ENCODE results near the gene NRXN3. TPM values are rescaled to one million over a fixed set of nuclear protein-coding genes. Genes with fewer than 3 reads are reported as not detected.

The NRXN3 gene
- total RNA-seq, 4 donors from 2014 or later: 0.04 to 0.16 TPM; not detected in 2

DNA sequence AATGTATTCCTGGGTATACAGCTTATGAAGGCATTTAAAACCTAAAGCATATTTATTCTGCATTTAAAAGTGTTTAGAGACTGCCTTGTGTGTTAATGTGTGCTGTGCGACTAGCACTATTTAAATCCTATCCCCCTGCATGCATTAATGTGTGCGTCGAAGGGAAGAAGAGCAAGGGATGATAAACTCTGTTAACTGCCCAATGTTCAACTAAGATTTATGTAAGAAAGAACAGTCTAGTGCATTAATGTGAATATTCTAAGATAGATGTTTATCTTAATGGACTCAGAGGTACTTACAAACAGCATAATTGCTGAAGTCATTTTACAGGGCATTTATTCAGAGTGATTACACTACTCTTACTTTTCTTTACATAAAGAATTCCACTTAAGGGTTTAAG is 1616.3 kb downstream of the NRXN3 start:
- H3K4me3 ChIP-seq: no peak overlapping the region
- no peak for DNase-seq
- TF ChIP-seq, protein P1, sequence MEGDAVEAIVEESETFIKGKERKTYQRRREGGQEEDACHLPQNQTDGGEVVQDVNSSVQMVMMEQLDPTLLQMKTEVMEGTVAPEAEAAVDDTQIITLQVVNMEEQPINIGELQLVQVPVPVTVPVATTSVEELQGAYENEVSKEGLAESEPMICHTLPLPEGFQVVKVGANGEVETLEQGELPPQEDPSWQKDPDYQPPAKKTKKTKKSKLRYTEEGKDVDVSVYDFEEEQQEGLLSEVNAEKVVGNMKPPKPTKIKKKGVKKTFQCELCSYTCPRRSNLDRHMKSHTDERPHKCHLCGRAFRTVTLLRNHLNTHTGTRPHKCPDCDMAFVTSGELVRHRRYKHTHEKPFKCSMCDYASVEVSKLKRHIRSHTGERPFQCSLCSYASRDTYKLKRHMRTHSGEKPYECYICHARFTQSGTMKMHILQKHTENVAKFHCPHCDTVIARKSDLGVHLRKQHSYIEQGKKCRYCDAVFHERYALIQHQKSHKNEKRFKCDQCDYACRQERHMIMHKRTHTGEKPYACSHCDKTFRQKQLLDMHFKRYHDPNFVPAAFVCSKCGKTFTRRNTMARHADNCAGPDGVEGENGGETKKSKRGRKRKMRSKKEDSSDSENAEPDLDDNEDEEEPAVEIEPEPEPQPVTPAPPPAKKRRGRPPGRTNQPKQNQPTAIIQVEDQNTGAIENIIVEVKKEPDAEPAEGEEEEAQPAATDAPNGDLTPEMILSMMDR (IDR thresholded peaks at IDR 0.05 in 4 of 5, conservative IDR thresholded peaks at IDR 0.05 in 1 of 5): no peak
- no peak for TF ChIP-seq POLR2A (IDR thresholded peaks at IDR 0.05)
- in situ Hi-C loops (cut with MboI; ENCODE audit: low sequenced_read_pairs in 4 of 4) (no loop called here), intact Hi-C loops (cut with DNase I; ENCODE audit: low total_unique reads) (no loop called here)
- no peaks in the 10 kb centered on the region for H3K36me3 ChIP-seq
- no peaks in the 10 kb centered on the region for H3K9me3 ChIP-seq
- H3K4me1 ChIP-seq: no peaks in the 10 kb centered on the region
- ATAC-seq: no peak
- H3K27ac ChIP-seq: no peak overlapping the region
- no peaks in the 10 kb centered on the region for H3K27me3 ChIP-seq

DNA sequence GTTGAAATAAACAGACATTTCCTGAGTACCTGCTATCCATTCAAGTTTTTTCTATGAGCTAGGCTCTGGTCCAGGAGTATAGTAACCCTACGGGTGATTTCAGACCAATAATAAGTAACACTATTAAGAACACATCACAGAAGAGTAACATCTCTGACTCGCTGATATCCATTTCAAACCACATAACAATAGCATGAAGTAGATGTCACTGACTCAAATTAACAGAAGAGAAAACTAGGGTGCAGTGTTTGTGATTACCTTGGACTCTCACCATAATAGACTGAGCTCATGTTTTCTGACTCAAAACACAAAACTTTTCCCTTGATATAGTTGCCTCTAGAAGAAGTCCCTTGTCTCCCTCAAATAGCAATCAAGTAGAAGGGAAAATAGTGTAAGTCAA is 1618.2 kb downstream of the NRXN3 start:
- TF ChIP-seq POLR2A (IDR thresholded peaks at IDR 0.05): no peak
- TF ChIP-seq, protein P1 (IDR thresholded peaks at IDR 0.05 in 4 of 5, conservative IDR thresholded peaks at IDR 0.05 in 1 of 5): no peak
- Histone ChIP-seq H3K9me3 (no peaks in the 10 kb centered on the region), H3K27me3 (no peaks in the 10 kb centered on the region), H3K4me3 (no peak overlapping the region), H3K36me3 (no peaks in the 10 kb centered on the region), H3K27ac (no peak overlapping the region), H3K4me1 (no peaks in the 10 kb centered on the region)
- in situ Hi-C loops (cut with MboI; ENCODE audit: low sequenced_read_pairs in 4 of 4) (no loop called here), intact Hi-C loops (cut with DNase I; ENCODE audit: low total_unique reads) (no loop called here)
- no peak for DNase-seq
- ATAC-seq: no peak

DNA sequence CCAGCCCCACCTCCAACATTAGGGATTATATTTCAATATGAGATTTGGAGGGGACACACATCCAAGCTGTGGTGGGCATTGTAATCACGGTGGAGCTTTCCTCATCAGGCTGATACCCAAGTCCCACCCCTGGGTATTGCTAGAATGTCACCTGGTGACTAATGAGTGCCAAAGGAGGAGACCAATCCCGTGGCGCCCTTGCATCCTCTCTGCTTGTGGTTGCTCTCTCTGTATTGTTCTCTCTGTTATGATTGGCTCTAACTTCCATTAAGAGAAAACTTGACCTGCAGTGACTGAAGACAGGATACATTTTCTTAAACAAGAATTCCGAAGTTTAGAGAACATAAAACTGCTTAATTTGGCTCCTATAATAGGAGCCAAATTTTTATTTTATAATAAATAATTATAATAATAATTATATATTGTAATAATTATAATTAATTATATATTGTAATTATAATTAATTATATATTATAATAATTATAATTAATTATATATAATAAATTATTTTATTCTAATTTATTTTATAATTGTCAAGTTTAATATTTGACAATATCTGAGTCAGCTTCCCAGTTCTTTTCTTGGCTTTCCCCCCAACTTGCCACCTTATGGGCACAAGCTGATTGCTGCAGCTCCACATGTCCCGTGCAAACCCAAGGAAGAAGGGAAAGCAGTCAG is 1621.0 kb downstream of the NRXN3 start:
- in situ Hi-C loops (cut with MboI; ENCODE audit: low sequenced_read_pairs in 4 of 4): no loop called here
- H3K4me3 ChIP-seq: no peak overlapping the region

DNA sequence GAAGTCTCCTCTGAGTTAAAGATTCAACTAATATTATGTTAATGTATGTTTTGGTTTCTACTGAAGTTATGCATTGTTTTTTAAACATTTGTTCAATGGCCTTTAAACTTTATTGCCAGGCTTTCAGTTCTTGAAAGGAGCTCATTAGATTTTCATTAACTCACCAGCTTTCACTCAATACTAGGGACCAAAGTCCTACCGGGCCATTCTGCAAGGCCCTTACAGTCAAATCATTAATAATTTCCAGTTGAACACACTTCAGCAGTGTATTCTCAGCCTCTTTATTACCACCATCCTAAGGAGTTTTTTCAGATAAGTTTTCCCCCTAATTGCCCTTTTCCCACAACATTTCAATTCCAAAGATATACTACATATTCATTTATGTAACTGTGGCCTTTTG is 1631.9 kb downstream of the NRXN3 start:
- intact Hi-C loops (cut with DNase I; ENCODE audit: low total_unique reads): no loop called here
- in situ Hi-C loops (cut with MboI; ENCODE audit: low sequenced_read_pairs in 4 of 4): no loop called here
- ATAC-seq: no peak

More for the DNA sequence above, 1621.0 kb downstream of the NRXN3 start:
- no peak for DNase-seq
- Histone ChIP-seq H3K36me3 (no peaks in the 10 kb centered on the region), H3K4me1 (no peaks in the 10 kb centered on the region), H3K27me3 (no peaks in the 10 kb centered on the region), H3K9me3 (no peaks in the 10 kb centered on the region), H3K27ac (no peak overlapping the region)
- intact Hi-C loops (cut with DNase I; ENCODE audit: low total_unique reads): no loop called here
- no peak for ATAC-seq
- TF ChIP-seq, protein P1 (IDR thresholded peaks at IDR 0.05 in 4 of 5, conservative IDR thresholded peaks at IDR 0.05 in 1 of 5): no peak
- TF ChIP-seq POLR2A (IDR thresholded peaks at IDR 0.05): no peak

More for the DNA sequence above, 1631.9 kb downstream of the NRXN3 start:
- TF ChIP-seq POLR2A (IDR thresholded peaks at IDR 0.05): no peak
- TF ChIP-seq, protein P1 (IDR thresholded peaks at IDR 0.05 in 4 of 5, conservative IDR thresholded peaks at IDR 0.05 in 1 of 5): no peak
- Histone ChIP-seq H3K4me1 (peaks cover 0 to 19% of the 10 kb centered on the region in 2 donors), H3K9me3 (no peaks in the 10 kb centered on the region), H3K27me3 (no peaks in the 10 kb centered on the region), H3K36me3 (no peaks in the 10 kb centered on the region), H3K4me3 (no peak overlapping the region), H3K27ac (no peak overlapping the region)
- no peak for DNase-seq
